Measurements from ENCODE around the gene IGBP1.

The IGBP1 gene

GRCh38 chrX:70176938-70177533 is 43.8 kb downstream of the IGBP1 start, which contains the start of gene DGAT2L6:
Gene DGAT2L6, plus strand, starts transcription at chrX:70177483. Its CDS starts 100 bp downstream, at chrX:70177583.
- no peak within 1 kb of the TSS for H3K9ac ChIP-seq (ENCODE audit: low read depth, low read length)
- ATAC-seq (ENCODE audit: insufficient read depth, low read depth) (no peak), DNase-seq (no peak)
- no peaks in the 10 kb centered on the region for H3K4me1 ChIP-seq (ENCODE audit: insufficient read depth, low read length)
- H3K4me3 ChIP-seq (ENCODE audit: low read depth in 1 of 2, low read length in 2 of 2) = no peak within 1 kb of the TSS
- H3K27me3 ChIP-seq (ENCODE audit: insufficient read depth, low read length, poor library complexity) = no peaks in the 10 kb centered on the region
- H4K20me1 ChIP-seq (ENCODE audit: insufficient read depth, low read length) = no peaks in the 10 kb centered on the region
- H2AFZ ChIP-seq (ENCODE audit: low read depth, low read length) = no peak within 1 kb of the TSS
- no peak within 1 kb of the TSS for H3K27ac ChIP-seq (ENCODE audit: low read length)
- no peaks in the 10 kb centered on the region for H3K36me3 ChIP-seq (ENCODE audit: insufficient read depth, low read length)
- TF ChIP-seq CTCF (IDR thresholded peaks at IDR 0.05; ENCODE audit: borderline replicate concordance, extremely low read depth, low read length, poor library complexity, severe bottlenecking) (no peak), EZH2 (IDR thresholded peaks at IDR 0.05; ENCODE audit: borderline replicate concordance, low read depth, low read length, severe bottlenecking) (no peak)
- no peaks in the 10 kb centered on the region for H3K9me3 ChIP-seq (ENCODE audit: insufficient read depth, low read length, severe bottlenecking)
- H3K79me2 ChIP-seq (ENCODE audit: insufficient read depth, low read length) = no peaks in the 10 kb centered on the region
- no peak within 1 kb of the TSS for H3K4me2 ChIP-seq (ENCODE audit: insufficient read depth, low read length)

- Histone ChIP-seq H4K20me1 (ENCODE audit: insufficient read depth, low read length) (no peaks in the 10 kb centered on the region), H3K36me3 (ENCODE audit: insufficient read depth, low read length) (no peaks in the 10 kb centered on the region), H3K9me3 (ENCODE audit: insufficient read depth, low read length, severe bottlenecking) (no peaks in the 10 kb centered on the region), H3K79me2 (ENCODE audit: insufficient read depth, low read length) (no peaks in the 10 kb centered on the region), H2AFZ (ENCODE audit: low read depth, low read length) (no peak overlapping the region), H3K9ac (ENCODE audit: low read depth, low read length) (no peak overlapping the region), H3K27ac (ENCODE audit: low read length) (no peak overlapping the region), H3K4me1 (ENCODE audit: insufficient read depth, low read length) (no peaks in the 10 kb centered on the region), H3K27me3 (ENCODE audit: insufficient read depth, low read length, poor library complexity) (no peaks in the 10 kb centered on the region), H3K4me2 (ENCODE audit: insufficient read depth, low read length) (no peak overlapping the region), H3K4me3 (ENCODE audit: low read depth in 1 of 2, low read length in 2 of 2) (no peak overlapping the region)
- TF ChIP-seq EZH2 (IDR thresholded peaks at IDR 0.05; ENCODE audit: borderline replicate concordance, low read depth, low read length, severe bottlenecking) = no peak
- TF ChIP-seq CTCF (IDR thresholded peaks at IDR 0.05; ENCODE audit: borderline replicate concordance, extremely low read depth, low read length, poor library complexity, severe bottlenecking) = no peak
- ATAC-seq (ENCODE audit: insufficient read depth, low read depth) (no peak), DNase-seq (no peak)
These were observed 49.8 kb downstream of the IGBP1 start for GRCh38 chrX:70183091-70183490.

DNA sequence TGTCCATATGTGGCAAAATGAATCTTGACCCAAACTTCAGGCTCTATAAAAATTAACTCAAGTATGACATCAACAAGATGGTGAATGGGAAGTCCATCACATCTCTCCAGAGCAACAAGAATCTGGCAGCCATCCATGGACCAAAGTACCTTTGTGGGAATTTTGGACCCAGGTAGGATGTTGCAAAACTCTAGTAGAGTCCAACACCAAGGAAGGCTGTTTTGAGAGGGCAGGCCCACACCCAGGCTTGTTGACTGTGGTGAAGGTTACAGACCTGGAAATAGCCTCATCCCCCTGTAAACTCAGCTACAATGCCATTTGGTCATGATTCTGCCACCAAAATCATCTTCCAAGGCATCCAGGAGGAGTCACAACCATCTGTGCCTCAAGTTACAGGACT is 57.0 kb downstream of the IGBP1 start:
- no peak for ATAC-seq (ENCODE audit: insufficient read depth, low read depth)
- no peaks in the 10 kb centered on the region for H4K20me1 ChIP-seq (ENCODE audit: insufficient read depth, low read length)
- DNase-seq = no peak
- no peaks in the 10 kb centered on the region for H3K4me1 ChIP-seq (ENCODE audit: insufficient read depth, low read length)
- no peaks in the 10 kb centered on the region for H3K27me3 ChIP-seq (ENCODE audit: insufficient read depth, low read length, poor library complexity)
- no peaks in the 10 kb centered on the region for H3K36me3 ChIP-seq (ENCODE audit: insufficient read depth, low read length)
- TF ChIP-seq EZH2 (IDR thresholded peaks at IDR 0.05; ENCODE audit: borderline replicate concordance, low read depth, low read length, severe bottlenecking) (no peak), CTCF (IDR thresholded peaks at IDR 0.05; ENCODE audit: borderline replicate concordance, extremely low read depth, low read length, poor library complexity, severe bottlenecking) (no peak)
- no peaks in the 10 kb centered on the region for H3K9me3 ChIP-seq (ENCODE audit: insufficient read depth, low read length, severe bottlenecking)
- no peak overlapping the region for H2AFZ ChIP-seq (ENCODE audit: low read depth, low read length)
- H3K79me2 ChIP-seq (ENCODE audit: insufficient read depth, low read length) = no peaks in the 10 kb centered on the region
- H3K4me3 ChIP-seq (ENCODE audit: low read depth in 1 of 2, low read length in 2 of 2) = no peak overlapping the region
- H3K27ac ChIP-seq (ENCODE audit: low read length) = no peak overlapping the region
- H3K9ac ChIP-seq (ENCODE audit: low read depth, low read length) = no peak overlapping the region
- H3K4me2 ChIP-seq (ENCODE audit: insufficient read depth, low read length) = no peak overlapping the region

All from DND-41 (cell line).